Endodermal cell (in vitro differentiated cells): ENCODE measurements around the gene RASL10B. TPM values are rescaled to one million over a fixed set of nuclear protein-coding genes. Genes with fewer than 3 reads are reported as not detected.

ENCODE experiments used
- DNase-seq: peaks from one replicate; pipeline ENCODE4 v3.0.0-alpha.2; 2017
- H3K27ac ChIP-seq: 2 replicates; pipeline ENCODE4 v1.5.1; 2013; ENCODE audit warnings: mild to moderate bottlenecking, low read depth, low read length, moderate library complexity
- H3K27me3 ChIP-seq: 2 replicates; pipeline ENCODE4 v1.6.1; 2013; ENCODE audit warnings: mild to moderate bottlenecking, low read length, moderate library complexity; ENCODE audit not compliant: insufficient read depth, control insufficient read depth, poor library complexity, severe bottlenecking
- H3K36me3 ChIP-seq: 2 replicates; pipeline ENCODE4 v1.7.0; 2013; ENCODE audit warnings: mild to moderate bottlenecking, low read length, moderate library complexity; ENCODE audit not compliant: control insufficient read depth, insufficient read depth
- H3K4me1 ChIP-seq: one replicate; pipeline ENCODE4 v1.7.0; 2013; ENCODE audit warnings: low read length; ENCODE audit not compliant: control insufficient read depth, insufficient read depth
- H3K4me3 ChIP-seq: 2 replicates; pipeline ENCODE4 v1.5.1; 2013; ENCODE audit warnings: mild to moderate bottlenecking, low read length, moderate library complexity
- H3K9ac ChIP-seq: 2 replicates; pipeline ENCODE4 v1.6.1; 2013; ENCODE audit warnings: mild to moderate bottlenecking, low read length, moderate library complexity; ENCODE audit not compliant: poor library complexity, severe bottlenecking; ENCODE audit errors: extremely low read depth
- H3K9me3 ChIP-seq: 2 replicates; pipeline ENCODE4 v1.6.1; 2013; ENCODE audit warnings: mild to moderate bottlenecking, low read length, moderate library complexity; ENCODE audit not compliant: control insufficient read depth
- H3K27ac Mint-ChIP-seq: 2 replicates; pipeline ENCODE4 v1.8.0; 2020; ENCODE audit warnings: mixed read lengths
- H3K27me3 Mint-ChIP-seq: 2 replicates; pipeline ENCODE4 v1.8.0; 2021; ENCODE audit warnings: mild to moderate bottlenecking, mixed read lengths; ENCODE audit not compliant: insufficient read depth
- H3K36me3 Mint-ChIP-seq: 2 replicates; pipeline ENCODE4 v1.8.0; 2020; ENCODE audit warnings: low read depth, mixed read lengths
- H3K4me1 Mint-ChIP-seq: 2 replicates; pipeline ENCODE4 v1.8.0; 2020; ENCODE audit warnings: mixed read lengths
- H3K4me3 Mint-ChIP-seq: 2 replicates; pipeline ENCODE4 v1.8.0; 2020; ENCODE audit warnings: mild to moderate bottlenecking, moderate library complexity, mixed read lengths
- H3K9me3 Mint-ChIP-seq: 2 replicates; pipeline ENCODE4 v1.8.0; 2020; ENCODE audit warnings: mild to moderate bottlenecking, mixed read lengths
- WGBS, 2 experiments: methylation state at CpG; one replicate each; pipeline versions ENCODE4 v1.1.5 to v1.1.7; 2013; ENCODE audit warnings: missing lambda C conversion rate in 2 of 2, mixed read lengths in 1 of 2; ENCODE audit not compliant: insufficient coverage in 1 of 2, insufficient read length in 1 of 2; 5-methylcytosine and 5-hydroxymethylcytosine counted together
- total RNA-seq, 2 donors: library from RNA; stranded (reverse); fragmentation: NEBNext Ultra II Directional in 1 of 2; extraction: Animal tissue kit (Norgen Biotek cat#: 25700) in 1 of 2; gene quantifications; 2 replicates in 1 of 2; 3 replicates in 1 of 2; pipeline ENCODE4 v1.2.1, GENCODE V29; 2021
- TF ChIP-seq, protein P1 (sequence below): fragments of 200-600 bp; sonication (generic); conservative IDR thresholded peaks from 2 replicates; pipeline ENCODE4 v1.5.0; 2021; ENCODE audit warnings: antibody characterized with exemption, mild to moderate bottlenecking

The RASL10B gene
- total RNA-seq, 2 donors from 2014 or later: 28.6 to 31.9 TPM

DNA sequence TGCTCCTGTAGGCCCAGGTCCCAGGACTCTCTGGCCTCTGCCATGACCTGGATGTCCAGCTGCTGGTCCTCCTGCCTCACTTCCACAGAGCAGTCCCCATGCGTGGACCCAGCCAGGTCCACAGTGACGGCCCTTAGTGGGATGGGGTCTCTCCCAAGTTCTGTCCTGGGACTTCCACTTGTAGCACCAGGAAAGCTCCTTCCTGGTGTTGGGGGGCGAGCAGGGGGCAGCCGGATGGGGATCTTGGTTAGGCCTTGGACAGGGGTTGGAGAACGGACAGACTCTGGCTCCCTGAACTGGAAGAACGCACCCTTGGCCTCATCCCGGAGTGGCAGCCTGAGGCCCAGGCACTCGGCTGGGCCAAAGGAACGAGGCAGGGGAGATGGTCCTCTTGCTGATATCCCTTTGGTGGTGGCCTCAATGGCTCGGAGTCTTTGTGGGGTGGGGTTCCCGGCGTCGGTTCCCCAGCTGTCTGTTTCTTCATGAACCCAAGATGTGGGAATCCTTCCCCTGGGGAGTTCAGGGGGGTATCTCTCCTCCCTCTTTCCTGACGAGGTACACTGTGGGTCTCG lies 14.4 kb downstream of the RASL10B start:
- TF ChIP-seq, protein P1, sequence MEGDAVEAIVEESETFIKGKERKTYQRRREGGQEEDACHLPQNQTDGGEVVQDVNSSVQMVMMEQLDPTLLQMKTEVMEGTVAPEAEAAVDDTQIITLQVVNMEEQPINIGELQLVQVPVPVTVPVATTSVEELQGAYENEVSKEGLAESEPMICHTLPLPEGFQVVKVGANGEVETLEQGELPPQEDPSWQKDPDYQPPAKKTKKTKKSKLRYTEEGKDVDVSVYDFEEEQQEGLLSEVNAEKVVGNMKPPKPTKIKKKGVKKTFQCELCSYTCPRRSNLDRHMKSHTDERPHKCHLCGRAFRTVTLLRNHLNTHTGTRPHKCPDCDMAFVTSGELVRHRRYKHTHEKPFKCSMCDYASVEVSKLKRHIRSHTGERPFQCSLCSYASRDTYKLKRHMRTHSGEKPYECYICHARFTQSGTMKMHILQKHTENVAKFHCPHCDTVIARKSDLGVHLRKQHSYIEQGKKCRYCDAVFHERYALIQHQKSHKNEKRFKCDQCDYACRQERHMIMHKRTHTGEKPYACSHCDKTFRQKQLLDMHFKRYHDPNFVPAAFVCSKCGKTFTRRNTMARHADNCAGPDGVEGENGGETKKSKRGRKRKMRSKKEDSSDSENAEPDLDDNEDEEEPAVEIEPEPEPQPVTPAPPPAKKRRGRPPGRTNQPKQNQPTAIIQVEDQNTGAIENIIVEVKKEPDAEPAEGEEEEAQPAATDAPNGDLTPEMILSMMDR: no peak
- 86 to 94% methylated on average over 7 to 15 of the region's 15 CpGs for WGBS, 2 experiments
- peaks cover 64% of the 10 kb centered on the region for H3K27me3 Mint-ChIP-seq

DNA sequence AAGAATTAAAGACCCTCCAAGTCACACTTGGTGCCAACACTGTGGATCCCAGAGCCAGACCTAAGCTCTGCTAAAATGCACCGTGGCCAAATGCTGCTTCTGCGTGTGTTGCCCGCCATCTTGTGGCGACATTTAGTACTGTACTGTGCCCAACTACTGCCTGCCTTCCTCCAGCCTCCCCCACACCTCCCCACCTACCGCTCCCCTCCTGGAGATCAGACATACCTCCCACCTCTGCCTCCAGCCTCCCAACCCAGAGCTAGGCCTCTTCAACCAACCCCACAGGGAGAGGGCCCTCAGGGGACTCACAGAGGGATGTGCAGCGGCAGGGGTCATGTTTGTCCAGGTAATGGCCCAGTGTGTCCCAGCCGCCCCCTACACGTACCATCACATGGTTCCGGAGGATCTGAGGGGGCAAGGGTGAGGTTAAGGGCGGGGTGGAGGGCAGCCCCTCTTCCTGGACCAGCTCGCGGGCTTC lies 16.1 kb downstream of the RASL10B start:
- Histone ChIP-seq H3K36me3 (no peaks in the 10 kb centered on the region), H3K27ac (no peak overlapping the region), H3K9me3 (no peaks in the 10 kb centered on the region), H3K9ac (no peak overlapping the region), H3K27me3 (peaks cover 36% of the 10 kb centered on the region), H3K4me1 (no peaks in the 10 kb centered on the region), H3K4me3 (no peak overlapping the region)
- H3K36me3 Mint-ChIP-seq: no peaks in the 10 kb centered on the region
- TF ChIP-seq, protein P1: peak; percentile 91
- no peak overlapping the region for H3K4me3 Mint-ChIP-seq
- H3K9me3 Mint-ChIP-seq: no peaks in the 10 kb centered on the region
- H3K27ac Mint-ChIP-seq: no peak overlapping the region
- peaks cover 4% of the 10 kb centered on the region for H3K4me1 Mint-ChIP-seq
- DNase-seq: peak; percentile 96
- WGBS, 2 experiments: 0 to 51% methylated on average over 3 to 12 of the region's 12 CpGs
- H3K27me3 Mint-ChIP-seq: peaks cover 54% of the 10 kb centered on the region

More for the DNA sequence above, 14.4 kb downstream of the RASL10B start:
- H3K4me1 Mint-ChIP-seq: peaks cover 7% of the 10 kb centered on the region
- no peak overlapping the region for H3K27ac Mint-ChIP-seq
- H3K36me3 ChIP-seq: no peaks in the 10 kb centered on the region
- no peaks in the 10 kb centered on the region for H3K4me1 ChIP-seq
- H3K9me3 Mint-ChIP-seq: peaks cover 1% of the 10 kb centered on the region
- H3K9me3 ChIP-seq: no peaks in the 10 kb centered on the region
- no peak overlapping the region for H3K4me3 ChIP-seq
- H3K27ac ChIP-seq: no peak overlapping the region
- H3K4me3 Mint-ChIP-seq: no peak overlapping the region
- H3K9ac ChIP-seq: no peak overlapping the region
- no peaks in the 10 kb centered on the region for H3K36me3 Mint-ChIP-seq
- peaks cover 50% of the 10 kb centered on the region for H3K27me3 ChIP-seq
- DNase-seq: no peak

DNA sequence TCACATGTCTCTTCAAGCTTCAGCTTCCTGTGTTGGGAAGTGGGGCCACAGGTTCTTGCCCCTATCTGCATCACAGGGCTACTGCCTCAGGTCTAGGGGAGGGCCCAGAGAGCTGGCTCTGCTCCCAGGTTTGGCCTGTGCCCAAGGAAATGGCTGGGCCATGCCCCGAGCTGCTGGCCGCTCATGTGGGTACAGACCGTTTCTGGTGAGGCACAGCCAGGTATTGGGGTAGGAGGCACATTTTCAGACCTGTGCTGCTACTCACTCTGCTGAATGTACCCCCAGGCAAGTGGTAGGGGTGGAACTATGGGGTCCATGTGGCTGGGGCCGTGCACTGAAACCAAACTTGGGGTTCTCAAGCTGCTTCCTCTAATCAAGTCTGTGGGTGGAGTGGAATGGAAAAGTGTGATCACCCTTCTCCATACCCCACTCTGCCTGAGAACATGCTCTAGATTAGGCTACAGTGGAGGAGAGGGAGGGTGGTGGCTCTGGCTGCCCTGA lies 17.0 kb downstream of the RASL10B start:
- Mint-ChIP-seq H3K27ac (no peak overlapping the region), H3K4me3 (no peak overlapping the region), H3K9me3 (no peaks in the 10 kb centered on the region), H3K4me1 (peaks cover 4% of the 10 kb centered on the region), H3K27me3 (peaks cover 47% of the 10 kb centered on the region), H3K36me3 (no peaks in the 10 kb centered on the region)
- H3K36me3 ChIP-seq: no peaks in the 10 kb centered on the region
- H3K4me1 ChIP-seq: no peaks in the 10 kb centered on the region
- TF ChIP-seq, protein P1: no peak
- H3K9ac ChIP-seq: no peak overlapping the region
- H3K9me3 ChIP-seq: no peaks in the 10 kb centered on the region
- H3K27ac ChIP-seq: no peak overlapping the region
- H3K27me3 ChIP-seq: peaks cover 28% of the 10 kb centered on the region
- 89% methylated on average over 4 of the region's 4 CpGs; no CpG with 5 or more reads in 1 of the 2 experiments for WGBS, 2 experiments
- no peak overlapping the region for H3K4me3 ChIP-seq
- no peak for DNase-seq
